ENCODE data around the gene CNOT4.

GRCh38 chr7:135326636-135327280 lies 183.1 kb downstream of the CNOT4 start:
- TF ChIP-seq CTCF (IDR thresholded peaks at IDR 0.05): no peak
- no peak for TF ChIP-seq EP300 (IDR thresholded peaks at IDR 0.05)
- TF ChIP-seq POLR2AphosphoS5 (IDR thresholded peaks at IDR 0.05): no peak
- no peak for TF ChIP-seq POLR2A (IDR thresholded peaks at IDR 0.05)
